B cell (primary cell): ENCODE measurements around the gene AP1G1.

Source experiments
- CTCF ChIP-seq: fragments of 200-600 bp; IDR thresholded peaks from one replicate; pipeline ENCODE4 v1.8.0; 2022; ENCODE audit warnings: antibody characterized with exemption, mild to moderate bottlenecking
- EZH2 ChIP-seq: IDR thresholded peaks from 2 replicates; pipeline ENCODE4 v1.6.1; 2012; ENCODE audit warnings: borderline replicate concordance, low read depth, mild to moderate bottlenecking, moderate library complexity, low read length; ENCODE audit not compliant: insufficient read depth, poor library complexity, severe bottlenecking

DNA sequence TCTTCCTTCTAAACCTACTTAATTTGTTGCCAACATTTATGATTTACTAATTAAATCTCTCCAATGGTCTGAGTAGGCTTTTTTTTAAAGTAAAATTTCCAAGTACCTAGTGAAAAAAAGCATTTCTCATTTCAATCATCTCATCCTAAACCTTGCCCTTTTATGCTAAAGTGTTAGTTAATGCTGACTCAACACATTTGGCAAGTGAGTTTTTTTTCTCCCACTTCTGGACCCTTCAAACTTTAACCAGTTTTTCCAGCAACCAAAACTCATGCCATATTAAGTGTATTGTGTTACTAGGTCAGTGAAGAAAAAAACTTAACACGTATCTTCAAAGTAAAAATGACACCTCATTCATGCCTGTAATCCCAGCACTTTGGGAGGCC is 5.3 kb downstream of the AP1G1 start:
- no peak for TF ChIP-seq CTCF
- TF ChIP-seq EZH2 = no peak
